ENCODE measurements around the gene FXR2. TPM values are rescaled to one million over a fixed set of nuclear protein-coding genes. Genes with fewer than 3 reads are reported as not detected.

The FXR2 gene
- total and polyA plus RNA-seq, 2 donors (not counting 3 experiments of a cell fraction or from before 2014, with no cell fraction given): 40.1 to 48.9 TPM

GRCh38 chr17:7589204-7589868 is 25.4 kb downstream of the FXR2 start:
- H3K9me3 ChIP-seq (replicated peaks; ENCODE audit: control insufficient read depth, insufficient read depth, low read length): no peaks in the 10 kb centered on the region
- CTCF ChIA-PET: interaction anchor here (0.6 to 5.1 kb wide), 39 partner anchors 10 to 544 kb away, joined by 3 to 61 read pairs (median 5); partner anchors contain the start of genes CD68, FXR2, SENP3 and TMEM102
- H3K4me2 ChIP-seq (ENCODE audit: insufficient read depth, low read length): peak overlapping the region; percentile 19
- H3K79me2 ChIP-seq (ENCODE audit: control insufficient read depth, insufficient read depth, low read length): peaks cover 14% of the 10 kb centered on the region
- POLR2A ChIA-PET: interaction anchor here (0.6 to 1.9 kb wide), 5 partner anchors 10 to 98 kb away, joined by 3 to 6 read pairs (median 4); partner anchors contain the start of genes CD68 and TP53
- no peaks in the 10 kb centered on the region for H3K27me3 ChIP-seq (ENCODE audit: control insufficient read depth in 2 of 2, insufficient read depth in 2 of 2, low read length in 2 of 2)
- peaks cover 16% of the 10 kb centered on the region for H3K4me1 ChIP-seq (ENCODE audit: control insufficient read depth, extremely low read depth, insufficient read depth, low read length)
- H2AFZ ChIP-seq (ENCODE audit: low read depth, low read length): no peak overlapping the region
- peak; percentile 37 for TF ChIP-seq POLR2AphosphoS5 (IDR thresholded peaks at IDR 0.05; ENCODE audit: insufficient read depth, low read depth, low read length)
- no peak for TF ChIP-seq EZH2 (IDR thresholded peaks at IDR 0.05; ENCODE audit: borderline replicate concordance, low read depth, low read length, severe bottlenecking)
- no peak for TF ChIP-seq POLR2A (IDR thresholded peaks at IDR 0.05; ENCODE audit: low read depth, low read length)
- TF ChIP-seq MYC (IDR thresholded peaks at IDR 0.05; ENCODE audit: low read depth, low read length): no peak
- no peak for TF ChIP-seq JUN (IDR thresholded peaks at IDR 0.05; ENCODE audit: borderline replicate concordance, insufficient read depth, insufficient read length, low read depth)
- TF ChIP-seq CTCF (IDR thresholded peaks at IDR 0.05; ENCODE audit: extremely low read depth in 1 of 2, insufficient read depth in 1 of 2, low read depth in 1 of 2, low read length in 2 of 2): peak; percentile 94 to 95
- no peak for TF ChIP-seq FOS (IDR thresholded peaks at IDR 0.05; ENCODE audit: borderline replicate concordance, insufficient read depth, low read length)
- TF ChIP-seq GATA2 (IDR thresholded peaks at IDR 0.05; ENCODE audit: insufficient read depth, insufficient read length, low read depth, low read length): no peak
- TF ChIP-seq, protein P1, sequence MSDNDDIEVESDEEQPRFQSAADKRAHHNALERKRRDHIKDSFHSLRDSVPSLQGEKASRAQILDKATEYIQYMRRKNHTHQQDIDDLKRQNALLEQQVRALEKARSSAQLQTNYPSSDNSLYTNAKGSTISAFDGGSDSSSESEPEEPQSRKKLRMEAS (IDR thresholded peaks at IDR 0.05; ENCODE audit: insufficient read depth, insufficient read length): no peak
- peaks cover 12 to 40% of the 10 kb centered on the region in 2 experiments for H3K36me3 ChIP-seq (ENCODE audit: control insufficient read depth in 2 of 2, extremely low read depth in 1 of 2, insufficient read depth in 2 of 2, low read length in 2 of 2)
- no TSS peak for BruUV-seq (replicated peaks)
- DNase-seq (ENCODE audit: low read depth, low spot score): peak; percentile 78
- peak; percentile 82 for FAIRE-seq
- H3K9ac ChIP-seq (replicated peaks; ENCODE audit: extremely low read depth, insufficient read depth, low read length): no peak overlapping the region
- no peak overlapping the region for H3K4me3 ChIP-seq (replicated peaks in 1 of 3; ENCODE audit: insufficient read depth in 1 of 3, low read depth in 1 of 3, low read length in 3 of 3)
- H4K20me1 ChIP-seq (replicated peaks; ENCODE audit: control insufficient read depth, extremely low read depth, insufficient read depth, low read length): no peaks in the 10 kb centered on the region
- H3K27ac ChIP-seq (ENCODE audit: insufficient read depth, low read depth, low read length): no peak overlapping the region
- no peaks in the 10 kb centered on the region for H3K9me1 ChIP-seq (replicated peaks; ENCODE audit: control insufficient read depth, extremely low read depth, insufficient read depth, low read length)
- dilution Hi-C loops (cut with MboI; ENCODE audit: extremely low pct_ligation_motif_present, low sequenced_read_pairs): no loop called here
- intact Hi-C loops (cut with micrococcal nuclease): loop anchor here (1.0 to 2.0 kb wide), 5 partner anchors 17 to 233 kb away; partner anchors contain the start of genes FXR2 and SENP3

Data from endothelial cell of umbilical vein (primary cell).